Panc1 (cell line): ENCODE data around the gene INTS11. TPM values are rescaled to one million over a fixed set of nuclear protein-coding genes. Genes with fewer than 3 reads are reported as not detected.
A peak's percentile ranks its signal among the peaks of the same experiment; 100 is the strongest.

Experiments used
- ATAC-seq: fragments of 200-7000 bp; cut with Tn5 transposase; 2 replicates; pipeline ENCODE4 v1.9.1; 2020; ENCODE audit warnings: mild to moderate bottlenecking, moderate library complexity
- BruUV-seq: library from RNA; stranded (reverse); fragments of 400-500 nt; replicated peaks from 2 replicates; lab custom pipeline; 2021; lab: Mats Ljungman, UMichigan
- CTCF ChIA-PET: fragments of 300-600 bp; sonication (Branson Sonifier 250); formaldehyde crosslinking; loops from one replicate; lab custom pipeline; 2022; ENCODE audit warnings: antibody characterized with exemption; lab: Charles Lee
- POLR2A ChIA-PET: fragments of 300-600 bp; sonication (Branson Sonifier 250); formaldehyde crosslinking; loops from one replicate; lab custom pipeline; 2022; ENCODE audit warnings: antibody characterized with exemption; lab: Charles Lee
- DNase-seq: peaks from one replicate; pipeline ENCODE4 v3.0.0-alpha.2; 2010; ENCODE audit warnings: low read depth, low spot score
- H3K27ac ChIP-seq: 2 replicates; pipeline ENCODE4 v1.5.1; 2011; ENCODE audit warnings: mild to moderate bottlenecking, low read length, inconsistent platforms
- H3K27me3 ChIP-seq: fragments of 200-500 bp; sonication (Bioruptor generic); 2 replicates; pipeline ENCODE4 v1.6.0; 2014; ENCODE audit warnings: low read length, inconsistent platforms; ENCODE audit not compliant: control insufficient read depth, insufficient read depth
- H3K36me3 ChIP-seq: fragments of 200-500 bp; sonication (Bioruptor generic); 2 replicates; pipeline ENCODE4 v1.5.1; 2014; ENCODE audit warnings: inconsistent platforms, mild to moderate bottlenecking, low read length, moderate library complexity; ENCODE audit not compliant: control insufficient read depth, insufficient read depth
- H3K4me1 ChIP-seq: 2 replicates; pipeline ENCODE4 v1.5.1; 2011; ENCODE audit warnings: inconsistent platforms, mild to moderate bottlenecking, low read length, moderate library complexity; ENCODE audit not compliant: control insufficient read depth, insufficient read depth
- H3K4me3 ChIP-seq, 2 experiments: 2 replicates each; pipeline ENCODE4 v1.5.1; 2011 to 2012; ENCODE audit warnings: low read depth in 2 of 2, low read length in 2 of 2, mild to moderate bottlenecking in 2 of 2, inconsistent platforms in 1 of 2, moderate library complexity in 1 of 2
- H3K9me3 ChIP-seq: fragments of 200-500 bp; sonication (Bioruptor generic); 2 replicates; pipeline ENCODE4 v1.5.1; 2014; ENCODE audit warnings: low read depth, mild to moderate bottlenecking, inconsistent platforms, low read length, moderate library complexity; ENCODE audit not compliant: control insufficient read depth, insufficient read depth
- CTCF ChIP-seq: fragments of 450-650 bp; IDR thresholded peaks from 2 replicates; pipeline ENCODE4 v1.5.1; 2017; ENCODE audit warnings: mild to moderate bottlenecking
- POLR2AphosphoS5 ChIP-seq: IDR thresholded peaks from 2 replicates; pipeline ENCODE4 v1.6.1; 2012; ENCODE audit warnings: mild to moderate bottlenecking, low read depth, low read length, moderate library complexity
- REST ChIP-seq, 2 experiments: IDR thresholded peaks; 2 replicates each; pipeline ENCODE4 v1.6.1; 2011 to 2012; ENCODE audit warnings: low read depth in 2 of 2, control low read depth in 1 of 2, low read length in 1 of 2, mild to moderate bottlenecking in 1 of 2, moderate library complexity in 1 of 2; ENCODE audit not compliant: insufficient read depth in 1 of 2
- SIN3A ChIP-seq: IDR thresholded peaks from 2 replicates; pipeline ENCODE4 v1.6.1; 2012; ENCODE audit warnings: low read depth, mild to moderate bottlenecking, low read length, moderate library complexity, borderline replicate concordance; ENCODE audit not compliant: insufficient read depth
- TCF7L2 ChIP-seq: IDR thresholded peaks from 2 replicates; pipeline ENCODE4 v1.6.1; 2011; ENCODE audit warnings: mild to moderate bottlenecking, low read depth, low read length, inconsistent platforms
- in situ Hi-C: cut with HindIII; loops from 2 replicates; pipeline ENCODE4 v1.10.0; 2016; ENCODE audit warnings: low sequenced_read_pairs, low pct_unique_long_range_greater_than_20kb
- intact Hi-C: fragments of 100-400 bp; cut with micrococcal nuclease; formaldehyde crosslinking; loops from one replicate; pipeline ENCODE4 v1.10.0; 2022; ENCODE audit not compliant: unreplicated experiment
- total RNA-seq: library from RNA; stranded (reverse); gene quantifications from one replicate; pipeline ENCODE4 v1.2.1, GENCODE V29; 2021; ENCODE audit not compliant: unreplicated experiment

Gene INTS11
- total RNA-seq, 1 experiment from 2014 or later: 114 TPM

DNA sequence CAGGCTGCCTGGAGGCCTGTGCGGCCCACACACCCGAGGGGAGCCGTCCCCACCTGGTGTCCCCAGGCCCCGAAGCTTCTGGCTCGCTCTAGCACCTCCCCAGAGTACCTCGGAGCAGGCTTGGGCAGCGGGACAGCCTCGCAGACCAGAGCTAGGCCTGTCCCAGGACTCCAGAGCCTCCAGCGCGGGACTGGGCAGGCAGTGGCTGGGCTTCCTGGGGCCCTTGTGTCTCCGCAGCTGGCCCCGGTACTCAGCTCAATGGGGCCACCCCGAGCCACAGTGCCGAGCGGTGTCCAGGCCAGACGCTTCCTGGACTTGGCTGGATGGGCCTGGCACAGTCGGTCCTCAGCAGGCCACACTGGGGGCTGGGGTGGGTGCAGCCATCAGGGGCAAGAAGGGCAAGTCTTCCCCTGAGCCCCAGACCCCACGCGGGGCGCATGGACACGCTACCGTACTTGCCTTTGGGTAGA is 39.3 kb downstream of the INTS11 start:
- in situ Hi-C loops: no loop called here

More for the DNA sequence above, 39.3 kb downstream of the INTS11 start:
- Histone ChIP-seq H3K4me3 (no peak overlapping the region), H3K9me3 (no peaks in the 10 kb centered on the region), H3K27me3 (no peaks in the 10 kb centered on the region), H3K27ac (no peak overlapping the region), H3K4me1 (peaks cover 18% of the 10 kb centered on the region), H3K36me3 (no peaks in the 10 kb centered on the region)
- no TSS peak for BruUV-seq
- ATAC-seq (peak; percentile 5; the same call in 1 of the 2 replicates), DNase-seq (no peak)
- intact Hi-C loops: no loop called here
- POLR2A ChIA-PET: no interaction called here
- TF ChIP-seq CTCF: no peak
- no peak for TF ChIP-seq POLR2AphosphoS5
- no peak for TF ChIP-seq TCF7L2
- TF ChIP-seq SIN3A: no peak
- no peak for TF ChIP-seq REST (IDR thresholded peaks at IDR 0.05; ENCODE audit: insufficient read depth in 1 of 2, low read depth in 2 of 2, low read length in 1 of 2)
- CTCF ChIA-PET: interaction anchor here (0.5 kb wide), 1 partner anchor 107 kb away, joined by 3 read pairs; no protein-coding TSS in a partner anchor
